NCI-H524 (cell line): ENCODE results near the gene TMED10.
A peak's percentile ranks its signal among the peaks of the same experiment; 100 is the strongest.
"Not testable (repeated sequence)": the region's sequence is repeated elsewhere in the genome, so short reads cannot be mapped to it uniquely, and the experiment has no call there.

Experiments
- DNase-seq, 2 experiments: peaks; one replicate each; lab custom pipeline; 2025; lab: John Stamatoyannopoulos, UW

Gene TMED10

DNA sequence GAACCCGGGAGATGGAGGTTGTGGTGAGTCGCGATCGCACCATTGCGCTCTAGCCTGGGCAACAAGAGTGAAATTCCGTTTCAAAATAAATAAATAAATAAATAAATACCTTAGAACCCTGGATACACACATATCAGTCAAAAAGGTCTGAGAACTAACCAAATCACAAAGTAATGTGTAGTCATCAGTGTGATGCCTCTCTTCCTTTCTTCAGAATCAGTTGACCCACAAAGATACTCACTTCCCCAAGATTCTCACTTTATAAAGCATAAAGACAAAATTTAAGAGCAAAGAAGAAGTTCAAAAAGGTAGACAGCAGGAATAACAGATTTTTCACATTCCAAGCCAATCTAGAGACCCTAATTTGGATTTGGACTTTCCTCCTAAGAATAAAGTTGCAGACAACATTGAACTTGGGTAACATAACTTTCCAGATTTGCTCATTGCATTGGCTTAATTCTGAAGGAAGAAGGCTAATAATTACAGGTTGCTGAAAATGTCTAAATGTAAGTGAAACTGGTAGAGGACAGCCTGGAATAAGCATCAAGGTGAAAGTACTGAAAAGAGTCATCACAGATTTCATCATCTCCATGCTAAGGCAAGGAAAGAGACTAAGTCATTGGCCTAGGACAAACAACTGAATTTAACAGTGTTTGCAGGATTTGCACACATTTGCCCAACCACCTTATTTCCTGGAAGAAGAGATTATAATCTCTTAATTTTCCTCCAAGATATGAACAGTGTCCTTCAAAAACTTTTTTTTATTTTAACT lies 17.4 kb downstream of the TMED10 start:
- no peak for DNase-seq

- DNase-seq = no peak
These were observed 19.5 kb downstream of the TMED10 start for GRCh38 chr14:75156901-75157300.

DNA sequence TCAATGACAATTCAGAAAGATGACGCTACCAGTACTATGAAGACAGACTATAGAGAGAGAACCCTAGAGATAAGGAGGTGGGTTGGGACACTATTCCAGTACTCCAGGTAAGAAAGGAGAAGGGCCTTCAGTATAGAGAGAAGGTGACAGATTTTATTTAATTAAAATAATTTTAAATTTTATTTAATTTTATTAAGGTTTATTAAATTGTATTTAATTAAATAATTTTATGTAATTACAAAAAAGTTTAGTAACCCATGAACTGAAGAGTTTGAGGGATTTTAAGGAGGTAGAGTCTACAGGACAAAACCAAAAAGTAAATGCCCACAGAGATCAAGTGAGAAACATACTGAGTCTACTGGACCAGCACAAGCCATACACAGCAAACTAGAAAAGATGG lies 20.3 kb downstream of the TMED10 start:
- no peak for DNase-seq

DNA sequence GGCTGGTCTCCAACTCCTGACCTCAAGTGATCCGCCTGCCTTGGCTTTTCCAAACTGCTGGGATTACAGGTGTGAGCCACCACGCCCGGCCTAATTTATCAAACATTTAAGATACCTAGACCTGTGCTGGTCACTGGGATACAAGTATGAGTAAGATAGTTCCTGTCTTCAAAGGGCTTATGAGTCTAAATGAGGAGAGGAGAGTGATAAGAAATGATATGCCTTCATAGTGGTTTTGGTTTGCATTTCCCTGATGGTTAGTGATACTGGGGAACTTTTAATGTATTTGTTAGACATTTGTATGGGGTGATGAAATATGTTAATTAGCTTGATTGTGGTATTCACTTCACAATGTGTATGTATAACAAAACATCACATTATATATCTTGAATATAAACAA lies 21.2 kb downstream of the TMED10 start:
- no peak for DNase-seq

DNA sequence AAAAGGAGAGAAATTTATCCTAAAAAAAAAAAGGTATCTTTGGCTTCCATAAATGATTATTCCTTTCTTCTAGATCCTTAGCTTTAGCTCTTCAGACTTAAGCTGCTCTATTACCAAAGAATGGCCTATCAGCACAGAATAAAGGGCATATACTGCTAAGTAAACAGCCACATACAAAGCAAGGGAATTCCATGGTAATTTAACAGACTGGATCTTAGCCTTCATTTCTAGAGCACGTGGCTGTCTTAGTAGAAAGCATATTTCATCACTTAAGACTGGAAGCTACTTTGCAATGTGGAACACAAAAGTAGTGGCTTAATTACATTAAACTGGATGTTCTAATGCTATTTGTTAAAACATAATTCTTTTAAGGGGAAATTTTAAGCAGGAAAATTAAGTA lies 23.1 kb downstream of the TMED10 start:
- DNase-seq = no peak

DNA sequence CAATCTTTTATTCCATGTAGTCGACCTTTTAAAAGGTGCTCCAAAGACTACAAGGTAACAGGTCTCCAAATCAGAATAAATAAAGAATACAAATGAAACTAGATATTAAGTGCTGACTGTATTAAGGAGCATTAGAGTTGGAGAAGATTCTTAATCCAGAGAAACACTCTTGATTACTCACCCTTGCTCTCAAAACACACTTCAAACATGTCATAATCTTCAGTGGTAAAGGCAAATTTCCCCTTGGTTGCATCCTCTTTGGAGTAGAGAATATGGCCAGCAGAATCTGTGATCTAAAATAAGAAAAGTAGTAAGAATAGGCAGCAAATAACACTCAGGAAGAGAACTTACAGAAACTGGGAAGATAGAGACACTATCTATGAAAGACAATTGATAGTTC lies 24.6 kb downstream of the TMED10 start:
- DNase-seq = no peak

GRCh38 chr14:75150637-75151036 lies 25.8 kb downstream of the TMED10 start:
- DNase-seq = not testable (repeated sequence)

DNA sequence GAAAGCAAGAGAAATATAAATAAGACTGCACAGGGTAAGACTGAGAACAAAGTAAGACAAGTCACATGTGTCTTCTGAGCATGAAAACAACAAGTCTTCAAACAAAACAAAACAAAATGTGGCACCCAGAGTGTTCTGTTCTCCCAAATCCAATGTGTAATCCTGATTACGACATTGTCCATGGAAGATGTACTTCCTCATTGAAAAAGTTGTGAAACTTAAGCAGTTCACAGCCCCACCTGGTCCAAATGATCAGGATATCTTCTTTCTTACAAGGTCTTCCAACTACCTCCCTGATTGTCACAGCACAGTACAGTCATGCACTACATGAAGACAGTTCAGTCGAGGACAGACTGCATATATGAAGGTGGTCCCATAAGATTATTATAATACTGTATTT lies 26.3 kb downstream of the TMED10 start:
- DNase-seq = no peak

- DNase-seq = no peak
These were observed 28.9 kb downstream of the TMED10 start for GRCh38 chr14:75147423-75148071.

DNA sequence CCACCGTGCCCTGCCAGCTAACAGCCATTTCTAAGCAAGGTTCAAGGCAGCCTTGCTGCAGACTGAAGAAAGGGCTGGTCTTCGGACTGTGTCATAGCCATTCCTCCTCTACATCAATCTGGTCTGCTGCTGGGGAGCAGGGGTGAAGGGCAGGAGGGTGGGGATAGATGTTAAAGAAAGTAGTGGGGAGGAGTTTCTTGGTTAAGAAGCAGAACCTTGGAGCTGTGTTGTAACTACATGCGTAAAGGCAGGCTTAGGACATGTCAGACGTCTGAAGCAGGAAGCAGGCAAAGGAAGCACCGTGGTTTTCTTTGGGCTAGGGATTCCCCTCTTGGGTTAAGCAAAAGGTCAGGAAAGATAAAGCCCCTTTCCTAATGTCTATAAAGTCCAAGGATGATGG lies 31.5 kb downstream of the TMED10 start:
- DNase-seq = no peak

GRCh38 chr14:75143761-75144527 lies 32.5 kb downstream of the TMED10 start:
- no peak for DNase-seq

DNA sequence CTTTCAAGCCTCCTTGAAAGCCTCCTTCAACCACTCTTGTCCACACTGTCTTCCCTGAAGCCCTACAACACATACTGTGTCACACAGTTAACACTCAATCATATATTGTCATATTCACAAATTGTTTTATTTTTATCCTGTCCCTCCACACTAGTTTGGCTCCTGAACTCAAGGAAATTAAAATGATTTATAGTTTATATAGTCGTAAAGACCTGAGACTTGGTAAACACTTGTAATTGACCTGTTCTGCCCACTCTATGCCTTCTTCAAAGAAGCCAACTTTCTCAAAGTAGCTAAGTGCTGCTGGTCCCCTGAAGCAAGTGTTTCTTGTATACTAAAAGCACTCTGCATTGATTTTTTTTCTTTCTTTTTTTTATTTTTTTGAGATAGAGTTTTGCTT lies 33.9 kb downstream of the TMED10 start:
- no peak for DNase-seq

- DNase-seq = peak; percentile 10 to 54
These were observed 34.4 kb downstream of the TMED10 start for GRCh38 chr14:75141967-75142366.

GRCh38 chr14:75141062-75141461 lies 35.4 kb downstream of the TMED10 start:
- DNase-seq = no peak

DNA sequence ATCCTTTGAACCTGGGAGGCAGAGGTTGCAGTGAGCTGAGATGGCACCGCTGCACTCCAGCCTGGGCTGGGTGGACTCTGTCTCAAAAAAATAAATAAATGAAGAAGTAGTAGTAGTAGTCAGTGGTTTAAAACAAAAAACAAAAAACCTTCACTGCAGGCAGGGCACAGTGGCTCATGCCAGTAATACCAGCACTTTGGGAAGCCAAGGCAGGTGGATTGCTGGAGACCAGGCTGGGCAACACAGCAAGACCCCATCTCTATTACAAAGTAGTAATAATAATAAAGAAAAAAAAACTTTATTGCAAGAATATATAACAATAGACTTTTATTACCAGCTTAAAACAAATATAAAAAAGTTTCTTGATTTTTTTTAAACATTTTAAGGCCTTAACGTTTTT lies 35.8 kb downstream of the TMED10 start:
- no peak for DNase-seq

- DNase-seq = no peak
These were observed 37.2 kb downstream of the TMED10 start for GRCh38 chr14:75139185-75139584.

- no peak for DNase-seq
These were observed 37.9 kb downstream of the TMED10 start for GRCh38 chr14:75138492-75138891.

GRCh38 chr14:75134644-75135043 lies 41.8 kb downstream of the TMED10 start:
- no peak for DNase-seq

DNA sequence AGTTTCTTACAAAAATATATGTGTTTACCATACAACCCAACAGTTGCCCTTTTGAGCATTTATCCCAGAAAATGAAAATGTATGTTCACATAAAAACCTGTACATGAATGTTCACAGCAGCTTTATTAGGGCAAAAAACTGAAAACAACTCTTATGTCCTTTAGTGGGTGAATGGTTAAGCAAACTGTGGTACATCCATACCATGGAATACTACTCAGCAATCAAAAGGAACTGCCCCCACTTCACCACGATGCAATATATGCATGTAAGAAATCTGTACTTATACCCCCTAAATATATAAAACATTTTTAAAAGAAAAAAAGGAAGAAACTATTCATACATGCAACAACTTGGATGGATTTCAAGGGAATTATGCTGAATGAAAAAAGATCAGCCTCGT lies 42.8 kb downstream of the TMED10 start:
- no peak for DNase-seq

DNA sequence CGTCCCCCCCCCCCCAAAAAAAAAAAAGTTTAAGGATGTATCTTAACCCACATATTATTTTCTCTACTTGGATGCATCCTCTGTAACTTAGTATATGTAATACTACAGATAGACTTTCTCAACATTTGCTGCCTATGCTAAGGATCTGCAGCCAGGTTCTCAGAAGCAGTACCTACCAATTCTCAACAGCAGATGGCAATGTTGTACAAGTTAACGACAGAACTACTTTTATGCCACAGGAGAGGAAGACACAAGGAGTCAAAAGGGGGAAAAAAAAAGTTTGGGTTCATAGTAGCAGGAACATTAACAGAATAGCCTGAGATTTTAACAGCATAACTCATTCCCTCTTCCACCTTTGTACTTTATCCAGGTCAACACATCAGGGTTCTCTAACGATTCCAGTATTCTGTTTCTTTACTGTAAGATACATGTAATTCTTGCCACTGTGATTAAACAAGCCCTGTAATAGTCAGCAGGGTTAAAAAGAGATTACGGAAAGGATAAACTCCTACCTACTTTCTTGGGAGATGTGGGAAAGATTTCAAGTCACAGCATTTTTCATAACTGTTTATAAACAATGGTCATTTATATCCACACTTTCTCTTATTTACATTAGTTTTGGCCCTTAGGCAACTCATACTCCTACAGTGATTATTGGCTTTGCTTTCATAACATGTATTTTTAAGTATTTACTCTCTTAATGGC lies 43.9 kb downstream of the TMED10 start:
- DNase-seq = peak; percentile 53 to 84

DNA sequence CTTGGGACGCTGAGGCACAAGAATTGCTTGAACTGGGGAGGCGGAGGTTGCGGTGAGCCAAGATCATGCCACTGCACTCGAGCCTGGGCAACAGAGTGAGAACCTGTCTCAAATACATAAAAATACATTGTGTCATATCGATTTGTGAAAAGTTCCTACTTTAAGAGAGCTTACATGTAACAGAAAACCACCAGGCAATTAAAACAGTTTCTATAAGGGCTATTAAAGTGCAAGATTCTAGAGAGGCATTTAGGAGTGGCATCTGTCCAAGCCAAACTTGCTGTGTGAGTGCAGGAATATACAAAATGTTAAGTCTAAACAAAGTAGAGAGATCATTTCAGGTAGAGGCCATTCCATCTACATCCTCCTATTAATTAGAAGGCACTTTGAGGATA lies 47.8 kb downstream of the TMED10 start:
- peak in 1 of 2 experiments; percentile 42 for DNase-seq

DNA sequence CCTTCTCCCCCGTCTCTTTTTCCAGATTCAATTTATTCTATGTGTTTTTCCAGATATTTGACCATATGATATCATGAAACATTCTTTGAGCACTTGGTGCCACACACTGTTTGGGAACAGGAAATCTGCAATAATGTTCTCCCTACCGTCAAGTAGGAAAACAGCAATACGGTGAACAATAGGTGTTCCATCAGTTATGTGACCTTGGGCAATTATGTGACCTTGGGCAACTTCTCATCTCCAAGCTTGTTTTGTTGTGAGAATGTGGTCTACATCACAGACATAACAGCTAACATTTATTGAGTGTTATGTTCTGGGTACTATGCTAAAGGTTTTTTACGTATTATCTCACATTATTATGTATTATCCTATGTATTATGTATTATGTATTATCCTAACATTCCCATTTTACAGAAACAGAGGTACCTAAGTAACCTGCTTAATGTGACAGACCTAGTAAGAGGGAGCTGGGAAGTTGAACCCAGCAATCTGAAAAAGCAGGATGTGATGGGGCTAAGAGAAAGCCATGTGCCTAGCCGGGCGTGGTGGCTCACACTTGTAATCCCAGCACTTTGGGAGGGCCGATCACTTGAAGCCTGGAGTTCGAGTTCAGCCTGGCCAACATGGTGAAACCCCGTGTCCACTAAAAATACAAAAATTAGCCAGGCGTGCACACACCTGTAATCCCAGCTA lies 48.4 kb downstream of the TMED10 start:
- DNase-seq = no peak
